VCaP (cell line): ENCODE results near the gene NDE1.

Source experiments
- H3K27ac ChIP-seq: fragments of 450-650 bp; 2 replicates; pipeline ENCODE4 v1.5.1; 2017
- TF ChIP-seq, protein P1 (sequence below): fragments of 450-650 bp; conservative IDR thresholded peaks from 2 replicates; pipeline ENCODE4 v1.5.1; 2017; ENCODE audit warnings: mild to moderate bottlenecking, moderate library complexity

Gene NDE1

DNA sequence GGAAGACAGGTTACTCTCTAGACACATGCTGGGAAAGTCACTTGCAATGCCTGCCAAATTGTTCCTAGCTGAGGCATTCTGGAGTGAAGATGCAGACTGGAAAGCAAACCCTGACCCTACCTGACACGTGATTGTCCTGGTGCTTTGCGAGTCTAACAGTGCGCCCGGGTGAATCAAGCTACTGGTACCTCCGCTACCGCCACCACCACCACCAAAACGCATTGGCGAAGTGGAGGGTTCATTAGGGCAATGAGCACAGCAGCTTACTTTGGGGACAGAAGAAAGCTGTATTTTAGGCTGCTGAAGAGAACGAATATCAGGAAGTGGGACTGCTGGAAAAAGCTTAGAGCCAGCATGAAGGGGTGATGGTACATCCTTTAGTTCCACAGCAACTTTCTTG, 14.1 kb upstream of the NDE1 start:
- no peak overlapping the region for H3K27ac ChIP-seq
- TF ChIP-seq, protein P1, sequence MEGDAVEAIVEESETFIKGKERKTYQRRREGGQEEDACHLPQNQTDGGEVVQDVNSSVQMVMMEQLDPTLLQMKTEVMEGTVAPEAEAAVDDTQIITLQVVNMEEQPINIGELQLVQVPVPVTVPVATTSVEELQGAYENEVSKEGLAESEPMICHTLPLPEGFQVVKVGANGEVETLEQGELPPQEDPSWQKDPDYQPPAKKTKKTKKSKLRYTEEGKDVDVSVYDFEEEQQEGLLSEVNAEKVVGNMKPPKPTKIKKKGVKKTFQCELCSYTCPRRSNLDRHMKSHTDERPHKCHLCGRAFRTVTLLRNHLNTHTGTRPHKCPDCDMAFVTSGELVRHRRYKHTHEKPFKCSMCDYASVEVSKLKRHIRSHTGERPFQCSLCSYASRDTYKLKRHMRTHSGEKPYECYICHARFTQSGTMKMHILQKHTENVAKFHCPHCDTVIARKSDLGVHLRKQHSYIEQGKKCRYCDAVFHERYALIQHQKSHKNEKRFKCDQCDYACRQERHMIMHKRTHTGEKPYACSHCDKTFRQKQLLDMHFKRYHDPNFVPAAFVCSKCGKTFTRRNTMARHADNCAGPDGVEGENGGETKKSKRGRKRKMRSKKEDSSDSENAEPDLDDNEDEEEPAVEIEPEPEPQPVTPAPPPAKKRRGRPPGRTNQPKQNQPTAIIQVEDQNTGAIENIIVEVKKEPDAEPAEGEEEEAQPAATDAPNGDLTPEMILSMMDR, result no peak

DNA sequence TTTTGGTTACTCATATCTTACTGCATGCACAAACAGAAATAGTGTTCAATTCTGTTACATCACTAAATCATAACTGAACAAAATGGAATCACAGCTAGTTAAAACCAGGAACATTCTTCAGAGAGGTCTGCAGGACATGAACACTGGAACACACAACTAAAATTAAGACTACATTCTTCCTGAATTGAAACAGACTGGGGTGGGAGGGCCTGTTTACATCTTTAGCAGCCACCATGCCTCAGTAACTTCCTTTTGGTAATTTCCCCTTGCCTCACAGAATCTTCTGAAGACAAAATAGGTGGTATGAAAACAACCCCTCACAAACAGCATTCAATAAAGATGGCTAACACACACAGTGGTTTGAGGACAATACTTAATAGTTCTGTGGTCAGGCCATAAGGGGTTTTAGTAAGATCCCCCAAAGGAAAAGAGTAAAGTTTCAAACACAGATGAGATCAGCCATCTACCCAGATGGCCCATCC, 13.6 kb upstream of the NDE1 start:
- TF ChIP-seq, protein P1, result no peak
- H3K27ac ChIP-seq, result no peak overlapping the region

DNA sequence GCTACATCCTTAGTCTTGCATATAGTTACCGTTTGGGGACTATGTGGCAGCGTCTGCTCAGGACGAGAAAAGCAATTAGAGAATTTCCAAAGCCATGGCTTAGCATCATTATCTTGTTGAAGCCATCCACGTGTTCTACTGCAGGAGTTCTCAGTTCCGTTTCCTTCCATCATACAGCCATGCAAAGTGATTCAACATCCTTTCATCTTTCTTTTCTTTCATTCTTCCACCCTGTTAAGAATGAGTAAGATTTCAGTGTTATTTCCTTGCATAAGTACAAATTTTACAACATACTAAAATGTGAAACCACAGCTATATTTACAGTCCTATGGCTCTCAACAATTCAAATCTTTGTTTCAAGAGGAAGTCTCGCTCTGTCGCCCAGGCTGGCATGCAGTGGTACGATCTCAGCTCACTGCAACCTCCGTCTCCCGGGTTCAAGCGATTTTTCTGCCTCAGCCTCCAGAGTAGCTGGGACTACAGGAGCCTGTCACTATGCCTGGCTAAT, 10.9 kb upstream of the NDE1 start:
- TF ChIP-seq, protein P1, result no peak
- no peak overlapping the region for H3K27ac ChIP-seq

DNA sequence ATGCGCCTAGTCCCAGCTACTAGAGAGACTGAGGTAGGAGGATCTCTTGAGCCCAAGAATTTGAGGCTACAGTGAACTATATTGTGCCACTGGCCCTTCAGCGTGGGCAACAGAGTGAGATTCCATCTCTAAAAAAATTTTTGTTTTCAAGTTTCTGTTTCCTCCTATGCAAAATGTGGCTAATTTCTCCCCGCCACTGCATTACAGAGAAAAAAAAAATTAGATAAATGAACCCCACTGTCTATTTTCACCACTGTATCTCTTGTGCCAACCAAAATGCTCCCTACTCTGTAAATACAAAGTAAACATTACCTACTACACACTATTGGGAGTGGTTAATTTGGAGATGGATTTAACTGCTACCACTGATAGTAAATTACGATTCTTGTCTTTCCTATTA, 9.1 kb upstream of the NDE1 start:
- TF ChIP-seq, protein P1, result no peak
- H3K27ac ChIP-seq, result peak overlapping the region; percentile 90; the same call in 1 of the 2 replicates

DNA sequence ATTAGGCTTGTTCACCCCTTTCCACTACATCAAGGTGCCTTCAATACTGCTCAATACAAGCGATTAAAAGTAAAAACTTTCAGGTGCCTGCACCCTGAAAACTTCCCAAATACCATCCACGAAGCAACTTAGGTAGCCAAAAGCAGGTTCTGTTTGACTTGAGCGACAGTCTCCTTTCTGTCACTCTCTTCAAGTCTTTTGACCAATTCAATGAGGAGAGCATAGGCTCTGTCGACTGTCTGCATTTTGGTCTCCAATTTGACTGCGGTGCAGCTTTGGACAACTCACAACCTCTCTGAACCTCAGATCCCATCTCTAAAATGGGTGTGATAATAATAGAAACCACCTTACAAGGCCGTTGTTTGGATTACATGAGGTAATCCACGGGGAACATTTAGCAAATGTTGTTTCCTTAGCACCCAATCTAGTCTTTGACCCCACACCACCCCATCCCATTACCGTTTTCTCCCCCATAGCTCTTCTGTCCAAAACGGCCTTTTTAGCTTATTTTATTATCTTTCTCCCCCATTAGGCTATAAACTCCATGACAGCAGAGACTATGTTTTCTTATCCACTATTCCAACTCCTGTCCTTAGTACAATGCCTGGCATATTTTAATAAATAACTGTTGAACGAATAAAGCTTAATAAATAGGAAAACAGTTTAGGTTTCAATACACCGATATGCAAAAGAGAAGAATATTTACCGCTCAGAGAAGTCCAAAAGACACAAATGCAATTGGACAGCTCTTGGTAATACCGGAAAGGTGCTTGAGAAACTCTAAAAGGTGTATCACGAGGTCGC, 8.1 kb upstream of the NDE1 start:
- peak overlapping the region; percentile 90 for H3K27ac ChIP-seq
- TF ChIP-seq, protein P1, result no peak

DNA sequence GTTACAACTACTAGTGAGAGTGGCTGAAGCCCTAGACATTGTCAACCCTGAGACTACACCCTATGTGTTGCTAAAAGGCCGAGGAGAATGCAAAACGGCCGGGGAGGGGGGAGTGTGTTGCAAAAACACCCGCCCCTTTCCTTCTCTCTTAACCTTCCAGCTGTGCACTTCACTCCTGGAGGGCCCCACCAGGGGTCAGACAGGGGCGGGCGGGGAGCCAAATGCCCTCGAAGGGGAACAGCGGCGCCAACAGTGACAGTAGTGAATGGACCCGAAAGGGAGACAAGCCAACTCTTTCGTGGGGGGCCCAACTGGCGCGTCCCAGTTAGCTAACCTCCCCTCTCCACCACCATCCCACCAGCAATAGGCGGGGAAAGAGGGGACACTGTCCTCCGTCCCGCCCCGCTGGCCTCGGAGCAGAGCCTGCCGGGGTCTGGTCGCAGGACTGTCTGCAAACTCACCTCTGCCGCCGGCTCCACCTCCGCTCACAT, 7.4 kb upstream of the NDE1 start:
- peak overlapping the region; percentile 90 for H3K27ac ChIP-seq
- TF ChIP-seq, protein P1, result no peak

DNA sequence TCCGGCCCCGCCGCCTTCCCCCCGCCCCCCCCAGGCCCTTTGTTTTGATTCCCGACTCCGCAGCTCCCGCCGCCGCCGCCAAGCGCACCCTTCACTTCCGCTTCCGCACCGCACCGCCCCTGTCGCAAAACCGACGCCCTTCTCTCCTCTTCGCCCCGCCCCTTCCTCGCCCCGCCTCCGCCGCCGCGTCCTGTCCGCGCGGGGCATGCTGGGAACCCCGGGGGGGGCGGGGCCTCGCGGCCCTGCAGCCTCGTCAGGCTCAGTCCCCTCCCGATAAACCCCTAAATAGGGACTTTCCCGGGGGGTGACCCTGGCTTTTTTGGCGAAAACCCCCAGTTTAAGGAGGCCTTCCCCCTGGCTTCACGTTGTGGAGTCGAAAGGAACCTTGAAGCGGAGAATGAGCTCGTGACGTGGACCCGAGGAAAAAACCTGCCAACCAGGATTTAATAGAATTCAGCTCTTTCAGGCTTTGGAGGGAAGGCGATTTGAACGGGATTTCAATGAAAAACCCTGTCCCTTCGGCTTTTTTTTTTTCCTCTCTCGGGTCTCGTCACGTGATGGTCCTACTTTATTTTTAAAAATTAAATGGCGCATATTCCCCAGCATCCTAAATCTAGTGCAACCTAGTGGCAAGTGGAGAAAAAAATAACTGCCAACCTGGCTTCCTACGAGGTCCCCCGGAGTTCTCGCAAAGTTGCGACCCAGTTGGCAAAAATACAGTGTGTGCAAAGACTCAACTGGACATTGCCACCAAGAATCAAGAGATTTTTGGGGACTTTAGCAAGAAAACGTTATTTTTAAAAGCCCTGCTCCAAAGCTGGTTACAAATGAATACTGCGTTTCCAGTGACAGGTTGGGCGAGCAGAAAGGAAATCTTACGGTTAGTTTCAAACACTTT, 6.7 kb upstream of the NDE1 start, which contains the start of gene MARF1:
Gene MARF1 (minus strand): TSS at position 107 of the 898 bp plus-strand sequence. CDS start 3,921 bp downstream, outside the sequence.
- TF ChIP-seq, protein P1, result peak; percentile 59
- peak within 1 kb of the TSS; percentile 90 for H3K27ac ChIP-seq
